Measurements from ENCODE around the gene KCNF1.

- no peak for TF ChIP-seq CTCF (IDR thresholded peaks at IDR 0.05; ENCODE audit: low read depth, low read length)
- TF ChIP-seq POLR2A (IDR thresholded peaks at IDR 0.05; ENCODE audit: extremely low read depth, insufficient read length), result no peak
- TF ChIP-seq MAX (IDR thresholded peaks at IDR 0.05; ENCODE audit: low read depth, low read length), result no peak
- no peak for TF ChIP-seq MYC (IDR thresholded peaks at IDR 0.05; ENCODE audit: low read depth, low read length)
Observed at GRCh38 chr2:10864251-10864650, 47.5 kb upstream of the KCNF1 start.

All from NB4 (cell line).